Activated T-helper 17 cell treated with anti-CD3 and anti-CD28 coated beads, Interleukin-2, amount 50 U/mL, for 72 hours (primary cell): ENCODE measurements around the gene C16orf54. TPM values are rescaled to one million over a fixed set of nuclear protein-coding genes. Genes with fewer than 3 reads are reported as not detected.
"Not testable (repeated sequence)": the region's sequence is repeated elsewhere in the genome, so short reads cannot be mapped to it uniquely, and the experiment has no call there.

Experiments used
- ATAC-seq: fragments of 150-1000 bp; cut with Tn5 transposase; replicated peaks from 2 replicates; pipeline ENCODE4 v1.10.0; 2021; ENCODE audit warnings: mild to moderate bottlenecking, moderate library complexity
- H3K27ac Mint-ChIP-seq: one replicate; pipeline ENCODE4 v1.8.0; 2022; ENCODE audit warnings: mixed read lengths
- H3K27me3 Mint-ChIP-seq: one replicate; pipeline ENCODE4 v1.8.0; 2022; ENCODE audit warnings: mixed read lengths
- H3K36me3 Mint-ChIP-seq: one replicate; pipeline ENCODE4 v1.8.0; 2022; ENCODE audit warnings: low read depth, mild to moderate bottlenecking, mixed read lengths
- H3K4me1 Mint-ChIP-seq: one replicate; pipeline ENCODE4 v1.8.0; 2022; ENCODE audit warnings: mixed read lengths
- H3K4me3 Mint-ChIP-seq: one replicate; pipeline ENCODE4 v1.8.0; 2022; ENCODE audit warnings: mild to moderate bottlenecking, mixed read lengths
- H3K9me3 Mint-ChIP-seq: one replicate; pipeline ENCODE4 v1.8.0; 2022; ENCODE audit warnings: mixed read lengths
- total RNA-seq, 2 donors: library from RNA; stranded (reverse); gene quantifications; one replicate each; pipeline ENCODE4 v1.2.3, GENCODE V29; 2022

The C16orf54 gene
- total RNA-seq, 2 donors from 2014 or later: 15.9 to 23.5 TPM

GRCh38 chr16:29698484-29699323, 47.1 kb downstream of the C16orf54 start:
- Mint-ChIP-seq H3K9me3 (no peaks in the 10 kb centered on the region), H3K36me3 (no peaks in the 10 kb centered on the region), H3K4me1 (peaks cover 21% of the 10 kb centered on the region), H3K27me3 (no peaks in the 10 kb centered on the region), H3K27ac (no peak overlapping the region), H3K4me3 (no peak overlapping the region)
- no peak for ATAC-seq

DNA sequence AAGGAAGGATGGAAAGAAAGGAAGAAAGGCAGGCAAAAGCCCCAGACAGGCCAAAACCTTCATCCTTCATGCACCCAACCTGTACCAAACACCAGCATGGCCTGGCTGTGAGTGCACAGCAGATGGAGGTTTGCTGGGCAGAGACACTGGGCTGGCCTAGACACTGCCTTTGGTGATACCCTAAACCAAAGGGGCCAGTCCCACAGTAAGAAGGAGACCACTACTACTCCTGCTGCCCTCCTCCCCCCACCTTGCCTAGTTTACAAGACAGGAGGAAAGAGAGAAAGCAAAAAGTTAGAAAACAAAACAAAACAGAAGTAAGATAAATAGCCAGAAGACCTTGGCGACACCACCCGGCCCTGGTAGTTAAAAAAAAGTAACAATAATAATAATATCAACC, 47.7 kb downstream of the C16orf54 start:
- H3K4me1 Mint-ChIP-seq: peaks cover 21% of the 10 kb centered on the region
- no peaks in the 10 kb centered on the region for H3K27me3 Mint-ChIP-seq
- H3K36me3 Mint-ChIP-seq: no peaks in the 10 kb centered on the region
- peak overlapping the region; percentile 38 for H3K27ac Mint-ChIP-seq
- no peak for ATAC-seq
- H3K9me3 Mint-ChIP-seq: no peaks in the 10 kb centered on the region
- H3K4me3 Mint-ChIP-seq: no peak overlapping the region

- H3K27me3 Mint-ChIP-seq: no peaks in the 10 kb centered on the region
- ATAC-seq: no peak
- H3K4me1 Mint-ChIP-seq: peaks cover 15% of the 10 kb centered on the region
- peak overlapping the region; percentile 38 for H3K27ac Mint-ChIP-seq
- H3K4me3 Mint-ChIP-seq: no peak overlapping the region
- no peaks in the 10 kb centered on the region for H3K36me3 Mint-ChIP-seq
- H3K9me3 Mint-ChIP-seq: no peaks in the 10 kb centered on the region
Observed at GRCh38 chr16:29697391-29697790, 48.4 kb downstream of the C16orf54 start.

GRCh38 chr16:29696881-29697331, 48.9 kb downstream of the C16orf54 start:
- H3K27me3 Mint-ChIP-seq: no peaks in the 10 kb centered on the region
- no peak for ATAC-seq
- no peak overlapping the region for H3K27ac Mint-ChIP-seq
- H3K36me3 Mint-ChIP-seq: no peaks in the 10 kb centered on the region
- peaks cover 10% of the 10 kb centered on the region for H3K4me1 Mint-ChIP-seq
- no peaks in the 10 kb centered on the region for H3K9me3 Mint-ChIP-seq
- no peak overlapping the region for H3K4me3 Mint-ChIP-seq

GRCh38 chr16:29695675-29696074, 50.1 kb downstream of the C16orf54 start:
- H3K27ac Mint-ChIP-seq, H3K27me3 Mint-ChIP-seq, H3K4me3 Mint-ChIP-seq, H3K4me1 Mint-ChIP-seq, H3K9me3 Mint-ChIP-seq, H3K36me3 Mint-ChIP-seq, ATAC-seq: not testable (repeated sequence)

DNA sequence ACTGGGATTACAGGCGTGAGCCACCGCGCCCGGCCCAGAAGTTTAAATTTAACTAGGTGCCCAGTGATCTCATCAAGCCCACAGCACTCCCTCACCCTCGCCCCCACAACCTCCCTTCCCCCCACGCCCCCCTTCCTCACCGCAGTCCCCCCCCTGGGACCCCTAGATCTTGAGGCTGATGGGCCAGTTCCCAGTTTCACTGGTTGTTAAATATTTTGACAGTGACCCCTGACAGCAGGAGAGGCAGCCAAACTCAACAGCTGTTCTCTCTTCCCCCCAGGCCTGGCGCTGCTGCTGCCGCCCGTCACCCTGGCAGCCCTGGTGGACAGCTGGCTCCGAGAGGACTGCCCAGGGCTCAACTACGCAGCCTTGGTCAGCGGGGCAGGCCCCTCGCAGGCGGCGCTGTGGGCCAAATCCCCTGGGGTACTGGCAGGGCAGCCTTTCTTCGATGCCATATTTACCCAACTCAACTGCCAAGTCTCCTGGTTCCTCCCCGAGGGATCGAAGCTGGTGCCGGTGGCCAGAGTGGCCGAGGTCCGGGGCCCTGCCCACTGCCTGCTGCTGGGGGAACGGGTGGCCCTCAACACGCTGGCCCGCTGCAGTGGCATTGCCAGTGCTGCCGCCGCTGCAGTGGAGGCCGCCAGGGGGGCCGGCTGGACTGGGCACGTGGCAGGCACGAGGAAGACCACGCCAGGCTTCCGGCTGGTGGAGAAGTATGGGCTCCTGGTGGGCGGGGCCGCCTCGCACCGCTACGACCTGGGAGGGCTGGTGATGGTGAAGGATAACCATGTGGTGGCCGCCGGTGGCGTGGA, 51.2 kb downstream of the C16orf54 start:
- Mint-ChIP-seq H3K27ac (no peak overlapping the region), H3K9me3 (no peaks in the 10 kb centered on the region), H3K4me3 (no peak overlapping the region), H3K4me1 (no peaks in the 10 kb centered on the region), H3K36me3 (no peaks in the 10 kb centered on the region), H3K27me3 (no peaks in the 10 kb centered on the region)
- no peak for ATAC-seq

- not testable (repeated sequence) for H3K27me3 Mint-ChIP-seq, ATAC-seq, H3K4me3 Mint-ChIP-seq, H3K9me3 Mint-ChIP-seq, H3K27ac Mint-ChIP-seq, H3K36me3 Mint-ChIP-seq, H3K4me1 Mint-ChIP-seq
Observed at GRCh38 chr16:29692606-29693005, 53.2 kb downstream of the C16orf54 start.

Other genes with a start within 250 kb of the C16orf54 start
- gene NPIPB12, start 239.6 kb downstream of the C16orf54 start, total RNA-seq: 100 to 1,000 TPM; 101 to 105 TPM
- gene SPN, start 82.7 kb downstream of the C16orf54 start, total RNA-seq: 100 to 1,000 TPM; 137 to 173 TPM
- gene QPRT, start 66.8 kb downstream of the C16orf54 start, total RNA-seq: 1 to 10 TPM; 3.2 to 4.3 TPM
- not detected for gene ZG16, start 32.3 kb upstream of the C16orf54 start, total RNA-seq
- 100 to 1,000 TPM; 122 to 139 TPM for gene KIF22, start 44.8 kb upstream of the C16orf54 start, total RNA-seq
- 100 to 1,000 TPM; 239 to 288 TPM for gene MAZ, start 60.5 kb upstream of the C16orf54 start, total RNA-seq
- 1 to 10 TPM; 1.2 to 9.1 TPM for gene PRRT2, start 66.2 kb upstream of the C16orf54 start, total RNA-seq
- gene PAGR1, start 70.2 kb upstream of the C16orf54 start, total RNA-seq: 10 to 100 TPM; 26.8 to 26.9 TPM
- 100 to 1,000 TPM; 101 to 133 TPM for gene MVP, start 74.5 kb upstream of the C16orf54 start, total RNA-seq
- gene CDIPT, start 117.2 kb upstream of the C16orf54 start, total RNA-seq: 10 to 100 TPM; 36.1 to 45.9 TPM
- under 1 TPM in 1 of 2 donors, not detected in 1; 0.56 TPM for gene SEZ6L2, start 153.6 kb upstream of the C16orf54 start, total RNA-seq
- gene ASPHD1, start 154.5 kb upstream of the C16orf54 start, total RNA-seq: 1 to 10 TPM; 3.1 to 3.5 TPM
- gene KCTD13, start 180.2 kb upstream of the C16orf54 start, total RNA-seq: 10 to 100 TPM; 31.9 to 36.0 TPM
- gene TMEM219, start 216.1 kb upstream of the C16orf54 start, total RNA-seq: 10 to 100 TPM; 55.2 to 70.8 TPM
- gene TAOK2, start 227.9 kb upstream of the C16orf54 start, total RNA-seq: 10 to 100 TPM; 34.9 to 44.0 TPM
- gene HIRIP3, start 249.6 kb upstream of the C16orf54 start, total RNA-seq: 10 to 100 TPM; 23.9 to 34.1 TPM